Sigmoid colon (tissue), 3 donors: ENCODE results near the gene ZNF385C.

Experiments
- CTCF ChIP-seq, 4 experiments: fragments of 450-650 bp in 3 of 4; fragments of 200-600 bp in 1 of 4; IDR thresholded peaks; one replicate each; pipeline ENCODE4 v1.5.1; 2016 to 2019; ENCODE audit warnings: antibody characterized with exemption in 4 of 4, mild to moderate bottlenecking in 3 of 4, moderate library complexity in 2 of 4
- POLR2A ChIP-seq, 2 donors: fragments of 450-650 bp; IDR thresholded peaks; one replicate each; pipeline ENCODE4 v1.6.1; 2016; ENCODE audit warnings: antibody characterized with exemption in 2 of 2, mild to moderate bottlenecking in 2 of 2, moderate library complexity in 2 of 2

GRCh38 chr17:42010898-42011516 is 87.3 kb downstream of the ZNF385C start:
- TF ChIP-seq CTCF (IDR thresholded peaks at IDR 0.05) (no peak), POLR2A (IDR thresholded peaks at IDR 0.05) (no peak)
